Skeletal muscle satellite cell (primary cell): ENCODE data around the gene TBC1D5.
"Not testable (repeated sequence)": the region's sequence is repeated elsewhere in the genome, so short reads cannot be mapped to it uniquely, and the experiment has no call there.

Experiments
- H3K27me3 ChIP-seq: 2 replicates; pipeline ENCODE4 v1.7.0; 2013; ENCODE audit warnings: low read length; ENCODE audit not compliant: control insufficient read depth, insufficient read depth
- H3K36me3 ChIP-seq: 2 replicates; pipeline ENCODE4 v1.7.0; 2013; ENCODE audit warnings: mild to moderate bottlenecking, control low read depth, low read length; ENCODE audit not compliant: insufficient read depth
- H3K4me1 ChIP-seq: 2 replicates; pipeline ENCODE4 v1.7.0; 2013; ENCODE audit warnings: low read length; ENCODE audit not compliant: control insufficient read depth, insufficient read depth
- H3K4me2 ChIP-seq: 2 replicates; pipeline ENCODE4 v1.7.0; 2013; ENCODE audit warnings: mild to moderate bottlenecking, low read length
- H3K4me3 ChIP-seq: 2 replicates; pipeline ENCODE4 v1.7.0; 2013; ENCODE audit warnings: low read length
- H3K9ac ChIP-seq: 2 replicates; pipeline ENCODE4 v1.7.0; 2013; ENCODE audit warnings: mild to moderate bottlenecking, low read depth, low read length, moderate library complexity
- H3K9me3 ChIP-seq: replicated peaks from 2 replicates; pipeline ENCODE4 v1.7.0; 2013; ENCODE audit warnings: mild to moderate bottlenecking, control low read depth, low read length

Gene TBC1D5

GRCh38 chr3:17735362-17735761 lies 7.1 kb downstream of the TBC1D5 start:
- H3K27me3 ChIP-seq, H3K4me2 ChIP-seq, H3K36me3 ChIP-seq: not testable (repeated sequence)

GRCh38 chr3:17733768-17734167 lies 8.7 kb downstream of the TBC1D5 start:
- H3K4me2 ChIP-seq: no peak overlapping the region
- no peaks in the 10 kb centered on the region for H3K36me3 ChIP-seq
- H3K4me1 ChIP-seq: no peaks in the 10 kb centered on the region
- H3K9me3 ChIP-seq: no peaks in the 10 kb centered on the region
- H3K27me3 ChIP-seq: no peaks in the 10 kb centered on the region
- H3K4me3 ChIP-seq: no peak overlapping the region
- no peak overlapping the region for H3K9ac ChIP-seq

More at GRCh38 chr3:17735362-17735761, 7.1 kb downstream of the TBC1D5 start:
- not testable (repeated sequence) for H3K4me1 ChIP-seq, H3K4me3 ChIP-seq, H3K9me3 ChIP-seq, H3K9ac ChIP-seq

GRCh38 chr3:17733215-17733614 lies 9.2 kb downstream of the TBC1D5 start:
- Histone ChIP-seq H3K27me3 (no peaks in the 10 kb centered on the region), H3K4me1 (no peaks in the 10 kb centered on the region), H3K36me3 (no peaks in the 10 kb centered on the region), H3K9me3 (no peaks in the 10 kb centered on the region), H3K9ac (no peak overlapping the region), H3K4me2 (no peak overlapping the region), H3K4me3 (no peak overlapping the region)

GRCh38 chr3:17730318-17730967 lies 12.0 kb downstream of the TBC1D5 start:
- Histone ChIP-seq H3K9me3 (no peaks in the 10 kb centered on the region), H3K4me2 (no peak overlapping the region), H3K4me3 (no peak overlapping the region), H3K4me1 (no peaks in the 10 kb centered on the region), H3K27me3 (no peaks in the 10 kb centered on the region), H3K36me3 (peaks cover 12% of the 10 kb centered on the region), H3K9ac (no peak overlapping the region)

GRCh38 chr3:17726313-17726712 lies 16.1 kb downstream of the TBC1D5 start:
- no peak overlapping the region for H3K9ac ChIP-seq
- no peaks in the 10 kb centered on the region for H3K27me3 ChIP-seq
- H3K4me3 ChIP-seq: no peak overlapping the region
- peaks cover 15% of the 10 kb centered on the region for H3K36me3 ChIP-seq
- H3K4me1 ChIP-seq: no peaks in the 10 kb centered on the region
- no peaks in the 10 kb centered on the region for H3K9me3 ChIP-seq
- no peak overlapping the region for H3K4me2 ChIP-seq

GRCh38 chr3:17725844-17726243 lies 16.6 kb downstream of the TBC1D5 start:
- H3K4me3 ChIP-seq, H3K4me1 ChIP-seq, H3K9me3 ChIP-seq, H3K4me2 ChIP-seq, H3K27me3 ChIP-seq, H3K9ac ChIP-seq: not testable (repeated sequence)
- H3K36me3 ChIP-seq: peaks cover 15% of the 10 kb centered on the region

- Histone ChIP-seq H3K4me2 (no peak overlapping the region), H3K4me3 (no peak overlapping the region)
Observed at GRCh38 chr3:17724948-17725347, 17.5 kb downstream of the TBC1D5 start.

GRCh38 chr3:17724122-17724521 lies 18.3 kb downstream of the TBC1D5 start:
- Histone ChIP-seq H3K4me2 (no peak overlapping the region), H3K4me1 (no peaks in the 10 kb centered on the region), H3K27me3 (no peaks in the 10 kb centered on the region), H3K9me3 (no peaks in the 10 kb centered on the region), H3K4me3 (no peak overlapping the region), H3K36me3 (peaks cover 15% of the 10 kb centered on the region), H3K9ac (no peak overlapping the region)

More at GRCh38 chr3:17724948-17725347, 17.5 kb downstream of the TBC1D5 start:
- Histone ChIP-seq H3K27me3 (no peaks in the 10 kb centered on the region), H3K9ac (no peak overlapping the region), H3K4me1 (no peaks in the 10 kb centered on the region), H3K36me3 (peaks cover 15% of the 10 kb centered on the region), H3K9me3 (no peaks in the 10 kb centered on the region)

GRCh38 chr3:17717411-17717810 lies 25.0 kb downstream of the TBC1D5 start:
- no peak overlapping the region for H3K4me2 ChIP-seq

GRCh38 chr3:17714473-17714872 lies 28.0 kb downstream of the TBC1D5 start:
- Histone ChIP-seq H3K9ac (no peak overlapping the region), H3K4me3 (no peak overlapping the region), H3K9me3 (peaks cover 11% of the 10 kb centered on the region), H3K36me3 (peaks cover 19% of the 10 kb centered on the region), H3K4me1 (no peaks in the 10 kb centered on the region), H3K4me2 (no peak overlapping the region), H3K27me3 (no peaks in the 10 kb centered on the region)

More at GRCh38 chr3:17717411-17717810, 25.0 kb downstream of the TBC1D5 start:
- peaks cover 19% of the 10 kb centered on the region for H3K36me3 ChIP-seq
- H3K4me3 ChIP-seq: no peak overlapping the region
- H3K27me3 ChIP-seq: no peaks in the 10 kb centered on the region
- no peaks in the 10 kb centered on the region for H3K4me1 ChIP-seq
- H3K9ac ChIP-seq: no peak overlapping the region
- peaks cover 11% of the 10 kb centered on the region for H3K9me3 ChIP-seq

- no peaks in the 10 kb centered on the region for H3K27me3 ChIP-seq
- peaks cover 7% of the 10 kb centered on the region for H3K36me3 ChIP-seq
- peaks cover 4% of the 10 kb centered on the region for H3K9me3 ChIP-seq
- no peak overlapping the region for H3K4me2 ChIP-seq
- H3K4me3 ChIP-seq: no peak overlapping the region
- no peak overlapping the region for H3K9ac ChIP-seq
- no peaks in the 10 kb centered on the region for H3K4me1 ChIP-seq
Observed at GRCh38 chr3:17709236-17709810, 33.1 kb downstream of the TBC1D5 start.
